RWPE2 (cell line): Measurements from ENCODE around the gene SLC10A3.
A peak's percentile ranks its signal among the peaks of the same experiment; 100 is the strongest.

Source experiments
- ATAC-seq: fragments of 200-7000 bp; cut with Tn5 transposase; 3 replicates; pipeline ENCODE4 v1.9.1; 2021; ENCODE audit warnings: low read depth
- DNase-seq: peaks from one replicate; pipeline ENCODE4 v3.0.0-alpha.2; 2020; ENCODE audit warnings: low spot score
- H3K27ac ChIP-seq: fragments of 450-650 bp; 2 replicates; pipeline ENCODE4 v1.5.1; 2017; ENCODE audit warnings: mild to moderate bottlenecking; ENCODE audit not compliant: poor library complexity, severe bottlenecking
- H3K27me3 ChIP-seq: fragments of 250-450 bp; sonication (Bioruptor Pico); 2 replicates; pipeline ENCODE4 v1.5.1; 2021; ENCODE audit warnings: mild to moderate bottlenecking, moderate library complexity; ENCODE audit not compliant: insufficient read depth, poor library complexity, severe bottlenecking
- H3K36me3 ChIP-seq: fragments of 250-450 bp; sonication (Bioruptor Pico); 2 replicates; pipeline ENCODE4 v1.5.1; 2020; ENCODE audit warnings: low read depth, mild to moderate bottlenecking, moderate library complexity
- H3K4me1 ChIP-seq: fragments of 250-450 bp; sonication (Bioruptor Pico); 2 replicates; pipeline ENCODE4 v1.5.1; 2021; ENCODE audit warnings: mild to moderate bottlenecking, moderate library complexity; ENCODE audit not compliant: insufficient read depth, poor library complexity, severe bottlenecking
- H3K4me3 ChIP-seq: fragments of 250-450 bp; sonication (Bioruptor Pico); 2 replicates; pipeline ENCODE4 v1.5.1; 2021; ENCODE audit warnings: mild to moderate bottlenecking, moderate library complexity; ENCODE audit not compliant: severe bottlenecking
- H3K9me3 ChIP-seq: fragments of 250-450 bp; sonication (Bioruptor Pico); 2 replicates; pipeline ENCODE4 v1.5.1; 2021; ENCODE audit warnings: mild to moderate bottlenecking, moderate library complexity; ENCODE audit not compliant: severe bottlenecking
- TF ChIP-seq, protein P1 (sequence below): fragments of 450-650 bp; IDR thresholded peaks from one replicate; pipeline ENCODE4 v1.5.1; 2017; ENCODE audit warnings: mild to moderate bottlenecking, moderate library complexity; ENCODE audit not compliant: poor library complexity, severe bottlenecking

SLC10A3 gene

DNA sequence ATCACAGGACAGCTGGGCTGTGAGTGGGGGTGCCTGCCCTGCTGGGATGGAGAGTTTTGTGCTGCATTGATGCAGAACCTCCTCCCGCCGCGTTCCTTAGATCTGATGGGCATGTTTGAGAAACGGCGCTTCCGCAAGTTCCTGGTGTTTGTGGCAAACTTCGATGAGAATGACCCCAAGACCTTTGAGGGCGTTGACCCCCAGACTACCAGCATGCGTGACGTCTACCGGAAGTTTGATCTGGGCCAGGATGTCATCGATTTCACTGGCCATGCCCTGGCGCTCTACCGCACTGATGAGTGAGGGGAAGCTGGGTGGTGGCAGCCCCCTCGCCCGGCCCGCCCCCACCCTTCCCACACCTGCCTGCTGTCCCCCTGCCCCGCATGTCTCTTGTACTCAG is 50.6 kb downstream of the SLC10A3 start:
- Histone ChIP-seq H3K4me3 (no peak overlapping the region), H3K27me3 (no peaks in the 10 kb centered on the region), H3K27ac (no peak overlapping the region), H3K36me3 (peaks cover 27% of the 10 kb centered on the region), H3K9me3 (no peaks in the 10 kb centered on the region), H3K4me1 (no peaks in the 10 kb centered on the region)
- TF ChIP-seq, protein P1, sequence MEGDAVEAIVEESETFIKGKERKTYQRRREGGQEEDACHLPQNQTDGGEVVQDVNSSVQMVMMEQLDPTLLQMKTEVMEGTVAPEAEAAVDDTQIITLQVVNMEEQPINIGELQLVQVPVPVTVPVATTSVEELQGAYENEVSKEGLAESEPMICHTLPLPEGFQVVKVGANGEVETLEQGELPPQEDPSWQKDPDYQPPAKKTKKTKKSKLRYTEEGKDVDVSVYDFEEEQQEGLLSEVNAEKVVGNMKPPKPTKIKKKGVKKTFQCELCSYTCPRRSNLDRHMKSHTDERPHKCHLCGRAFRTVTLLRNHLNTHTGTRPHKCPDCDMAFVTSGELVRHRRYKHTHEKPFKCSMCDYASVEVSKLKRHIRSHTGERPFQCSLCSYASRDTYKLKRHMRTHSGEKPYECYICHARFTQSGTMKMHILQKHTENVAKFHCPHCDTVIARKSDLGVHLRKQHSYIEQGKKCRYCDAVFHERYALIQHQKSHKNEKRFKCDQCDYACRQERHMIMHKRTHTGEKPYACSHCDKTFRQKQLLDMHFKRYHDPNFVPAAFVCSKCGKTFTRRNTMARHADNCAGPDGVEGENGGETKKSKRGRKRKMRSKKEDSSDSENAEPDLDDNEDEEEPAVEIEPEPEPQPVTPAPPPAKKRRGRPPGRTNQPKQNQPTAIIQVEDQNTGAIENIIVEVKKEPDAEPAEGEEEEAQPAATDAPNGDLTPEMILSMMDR: no peak
- DNase-seq: no peak
- ATAC-seq: no peak

DNA sequence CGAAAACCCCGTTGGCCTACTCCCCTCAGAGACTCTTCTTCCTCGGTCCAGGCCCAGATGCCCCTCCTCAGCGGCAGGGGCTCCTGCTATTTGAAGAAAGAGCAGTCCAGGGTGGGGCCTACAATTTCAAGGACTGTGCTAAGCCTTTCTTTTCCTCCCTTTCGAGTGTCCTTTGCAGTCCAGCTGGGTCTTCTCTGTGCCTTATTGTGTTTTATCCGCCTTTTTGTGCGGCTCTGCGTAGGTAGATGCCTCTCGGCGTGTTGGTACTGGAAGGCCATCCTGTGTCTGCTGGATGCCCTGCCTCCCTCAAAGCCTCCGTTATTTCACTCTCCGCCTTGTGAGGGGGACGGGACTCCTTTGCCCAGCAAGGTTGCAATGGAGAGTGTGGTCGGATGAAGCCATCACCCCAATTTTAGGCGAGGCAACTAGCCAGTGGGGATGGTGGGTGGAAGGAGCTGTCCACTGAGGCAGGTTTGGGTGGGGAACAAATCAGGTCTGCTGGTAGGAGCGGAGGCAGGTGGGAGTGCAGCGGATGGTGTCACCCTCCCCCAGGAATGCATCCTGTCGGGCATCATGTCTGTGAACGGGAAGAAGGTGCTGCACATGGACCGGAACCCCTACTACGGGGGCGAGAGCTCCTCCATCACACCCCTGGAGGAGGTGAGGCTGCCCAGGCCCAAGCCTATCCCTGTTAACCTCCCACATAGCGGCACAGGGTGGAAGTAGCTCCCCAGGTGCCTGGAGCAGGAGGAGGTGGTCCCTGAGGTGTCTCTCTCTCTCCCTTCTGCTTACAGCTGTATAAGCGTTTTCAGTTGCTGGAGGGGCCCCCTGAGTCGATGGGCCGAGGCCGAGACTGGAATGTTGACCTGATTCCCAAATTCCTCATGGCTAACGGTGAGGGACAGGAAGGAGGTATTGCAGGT is 52.2 kb downstream of the SLC10A3 start:
- H3K4me1 ChIP-seq: no peaks in the 10 kb centered on the region
- DNase-seq: no peak
- no peaks in the 10 kb centered on the region for H3K9me3 ChIP-seq
- H3K36me3 ChIP-seq: peaks cover 26% of the 10 kb centered on the region
- ATAC-seq: no peak
- H3K4me3 ChIP-seq: peak overlapping the region; percentile 95
- no peaks in the 10 kb centered on the region for H3K27me3 ChIP-seq
- TF ChIP-seq, protein P1: no peak
- H3K27ac ChIP-seq: peak overlapping the region; percentile 54
